K562 (cell line): Measurements from ENCODE around the gene IREB2.

ENCODE experiments used
- CTCF ChIP-seq, 3 experiments: IDR thresholded peaks in 2 of 3; conservative IDR thresholded peaks in 1 of 3; 2 replicates each; pipeline ENCODE4 v1.5.1; 2011 to 2012; ENCODE audit warnings: low read length in 3 of 3, mild to moderate bottlenecking in 3 of 3, control low read depth in 2 of 3, improper control_type of control experiment in 1 of 3, inconsistent platforms in 1 of 3, low read depth in 1 of 3, mixed read lengths in 1 of 3, moderate library complexity in 1 of 3; ENCODE audit not compliant: insufficient read depth in 2 of 3
- HNRNPL ChIP-seq: fragments of 200-400 bp; formaldehyde crosslinking; IDR thresholded peaks from 2 replicates; pipeline ENCODE4 v1.6.1; 2017; ENCODE audit warnings: low read depth, mild to moderate bottlenecking, low read length
- POLR2AphosphoS5 ChIP-seq: IDR thresholded peaks from 2 replicates; pipeline ENCODE4 v1.6.1; 2011; ENCODE audit warnings: mild to moderate bottlenecking, low read depth, low read length, moderate library complexity; ENCODE audit not compliant: control insufficient read depth, insufficient read depth
- SNRNP70 ChIP-seq: fragments of 200-400 bp; formaldehyde crosslinking; optimal IDR thresholded peaks from 2 replicates; pipeline ENCODE3; 2017; ENCODE audit warnings: low read depth, low read length
- ZHX1 ChIP-seq: fragments of 150-350 bp; conservative IDR thresholded peaks from 2 replicates; pipeline ENCODE4 v1.6.1; 2014; ENCODE audit warnings: low read length
- ZNF12 ChIP-seq: sonication (generic); formaldehyde crosslinking; IDR thresholded peaks from 2 replicates; pipeline ENCODE4 v1.4.0; 2020; ENCODE audit warnings: mild to moderate bottlenecking, missing genetic modification reagents

GRCh38 chr15:78408961-78409360 lies 29.1 kb upstream of the IREB2 start:
- TF ChIP-seq CTCF (IDR thresholded peaks at IDR 0.05 in 2 of 3, conservative IDR thresholded peaks at IDR 0.05 in 1 of 3; ENCODE audit: insufficient read depth in 2 of 3, low read depth in 1 of 3, low read length in 3 of 3) = no peak
- no peak for TF ChIP-seq SNRNP70
- no peak for TF ChIP-seq HNRNPL
- TF ChIP-seq ZNF12 = no peak
- TF ChIP-seq ZHX1 = no peak
- TF ChIP-seq POLR2AphosphoS5 = no peak
